ENCODE data around the gene OSBP2.

OSBP2 gene

DNA sequence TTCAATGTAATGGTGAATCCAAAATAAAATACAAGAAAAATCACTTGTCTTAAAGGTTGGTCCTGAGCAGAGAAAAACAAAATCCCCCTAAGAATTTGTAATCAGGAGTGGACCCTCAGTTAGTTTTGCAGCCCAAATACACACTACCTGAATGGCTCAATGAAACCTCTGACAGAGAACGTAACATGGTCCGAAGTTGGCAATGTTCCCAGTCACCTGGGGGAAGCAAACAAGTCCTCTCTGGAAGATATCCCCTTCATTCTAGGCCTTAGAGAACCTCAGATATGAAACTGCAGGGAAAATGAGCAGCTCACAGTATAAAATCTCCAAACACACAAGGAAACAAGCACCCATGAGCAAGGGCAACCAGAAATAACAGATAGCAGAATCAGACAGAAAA, 215.7 kb downstream of the OSBP2 start:
- DNase-seq = no peak

GRCh38 chr22:30918761-30919160, 224.1 kb downstream of the OSBP2 start:
- no peak for DNase-seq

DNA sequence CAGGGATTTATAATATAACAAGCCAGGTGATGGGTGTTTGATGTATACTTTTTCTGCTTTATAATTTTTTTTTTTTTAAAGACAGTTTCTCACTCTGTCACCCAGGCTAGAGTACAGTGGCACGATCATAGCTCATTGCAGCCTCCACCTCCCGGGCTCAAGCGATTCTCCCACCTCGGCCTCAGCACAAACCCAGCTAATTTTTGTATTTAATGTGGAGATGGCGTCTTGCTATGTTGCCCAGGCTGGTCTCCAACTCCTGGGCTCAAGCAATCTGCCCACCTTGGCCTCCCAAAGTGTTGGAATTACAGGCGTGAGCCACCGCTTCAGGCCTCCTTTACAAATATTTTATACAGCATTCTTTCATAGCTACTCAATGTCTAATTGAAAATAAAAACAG, 225.3 kb downstream of the OSBP2 start:
- no peak for DNase-seq

GRCh38 chr22:30920407-30920806, 225.7 kb downstream of the OSBP2 start:
- DNase-seq = peak; percentile 88

GRCh38 chr22:30921108-30921507, 226.4 kb downstream of the OSBP2 start:
- DNase-seq = no peak

- DNase-seq = peak; percentile 79
These were observed 227.5 kb downstream of the OSBP2 start for GRCh38 chr22:30922151-30922611.

DNA sequence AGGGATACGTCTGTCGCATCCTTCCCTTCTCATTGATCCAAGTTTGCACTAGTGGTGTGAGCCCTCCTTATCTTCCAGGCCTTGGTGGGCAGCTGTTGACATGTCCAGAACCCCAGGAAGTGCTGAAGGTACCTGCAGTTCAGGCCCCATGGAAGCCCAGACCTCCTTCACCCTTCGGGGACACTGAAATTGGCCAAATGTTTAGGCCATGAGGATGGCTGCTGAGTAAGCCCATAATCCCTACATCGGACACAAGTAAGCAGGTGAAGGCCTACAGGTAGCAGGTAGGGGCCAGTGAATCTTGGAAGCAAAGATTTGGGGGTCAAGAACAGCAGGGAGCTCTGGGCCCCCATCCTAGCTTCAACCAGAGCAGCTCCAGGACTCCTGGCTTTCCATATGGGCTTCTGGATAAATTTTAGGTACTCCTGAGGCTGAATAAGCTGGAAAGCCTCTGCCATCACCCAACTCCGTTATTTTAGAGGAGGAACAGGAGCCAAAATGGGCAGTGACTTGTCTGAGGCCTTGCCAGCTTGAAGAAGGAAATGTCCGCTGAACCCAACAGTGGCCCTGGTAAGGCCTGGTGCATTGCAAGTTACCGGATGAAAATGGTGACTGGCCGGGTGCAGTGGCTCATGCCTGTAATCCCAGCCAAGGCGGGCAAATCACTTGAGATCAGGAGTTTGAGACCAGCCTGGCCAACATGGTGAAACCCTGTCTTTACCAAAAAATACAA, 228.7 kb downstream of the OSBP2 start:
- no peak for DNase-seq

GRCh38 chr22:30925667-30926066, 231.0 kb downstream of the OSBP2 start:
- no peak for DNase-seq

DNA sequence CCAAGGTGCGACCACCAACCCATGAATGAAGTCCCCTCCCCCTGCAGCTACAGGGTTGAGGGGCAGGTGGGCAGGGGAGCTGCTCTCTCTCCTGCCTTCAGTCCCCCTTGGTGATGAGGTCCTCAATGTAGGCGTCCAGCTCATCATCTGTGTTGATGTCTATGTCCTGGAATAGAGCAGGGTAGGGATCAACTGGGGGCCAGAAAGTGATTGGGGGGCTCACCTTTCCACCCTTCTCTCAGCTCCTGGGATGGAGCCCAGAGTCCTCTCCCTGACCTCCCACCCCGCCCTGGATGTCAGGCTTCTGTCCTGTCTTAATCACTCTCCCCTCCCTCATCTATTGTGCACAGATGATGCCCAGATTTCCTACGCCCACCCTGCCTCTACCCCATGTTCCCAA, 232.0 kb downstream of the OSBP2 start:
- DNase-seq = no peak

DNA sequence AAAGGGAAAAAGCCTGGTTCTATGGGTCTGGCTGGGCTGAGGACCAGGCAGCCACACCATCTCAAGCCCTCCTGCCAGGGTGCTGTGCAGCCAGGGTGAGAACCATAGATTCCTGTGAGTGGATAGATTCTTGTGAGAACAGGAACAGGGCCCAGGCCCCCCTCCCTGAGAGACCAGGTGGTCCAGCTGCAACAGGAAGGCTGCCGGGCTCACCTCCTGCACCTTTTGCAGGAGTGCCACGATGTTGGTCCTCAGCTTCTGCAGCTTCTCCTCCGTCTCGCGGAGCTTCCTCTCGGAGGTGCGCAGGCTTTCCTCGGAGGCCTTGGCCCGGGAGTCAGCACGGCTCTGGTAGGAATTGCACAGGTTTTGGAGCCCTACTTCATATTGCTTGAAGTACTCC, 233.1 kb downstream of the OSBP2 start:
- no peak for DNase-seq

- DNase-seq = no peak
These were observed 233.7 kb downstream of the OSBP2 start for GRCh38 chr22:30928401-30928800.

GRCh38 chr22:30930228-30930627, 235.6 kb downstream of the OSBP2 start:
- DNase-seq = no peak

GRCh38 chr22:30931541-30932300, 237.0 kb downstream of the OSBP2 start:
- no peak for DNase-seq

DNA sequence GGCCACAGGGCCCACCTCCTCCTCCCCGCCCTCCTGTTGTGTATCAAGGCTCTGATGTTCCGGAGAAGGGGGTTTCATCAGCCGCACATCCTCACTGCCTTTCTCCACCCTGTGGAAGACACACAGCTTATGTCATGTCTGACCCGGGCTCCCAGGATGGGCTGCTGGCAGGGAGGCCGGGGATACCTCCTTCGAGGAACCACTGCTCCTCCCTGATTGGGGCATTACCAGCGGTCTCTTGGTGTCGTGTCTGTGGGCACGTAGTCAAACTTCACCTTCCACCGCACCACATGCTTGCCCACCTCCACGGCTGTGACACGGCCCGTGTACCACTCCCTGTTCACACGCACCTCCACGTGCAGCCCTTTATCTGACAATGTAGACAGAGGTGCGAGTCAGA, 238.0 kb downstream of the OSBP2 start:
- DNase-seq = no peak

DNA sequence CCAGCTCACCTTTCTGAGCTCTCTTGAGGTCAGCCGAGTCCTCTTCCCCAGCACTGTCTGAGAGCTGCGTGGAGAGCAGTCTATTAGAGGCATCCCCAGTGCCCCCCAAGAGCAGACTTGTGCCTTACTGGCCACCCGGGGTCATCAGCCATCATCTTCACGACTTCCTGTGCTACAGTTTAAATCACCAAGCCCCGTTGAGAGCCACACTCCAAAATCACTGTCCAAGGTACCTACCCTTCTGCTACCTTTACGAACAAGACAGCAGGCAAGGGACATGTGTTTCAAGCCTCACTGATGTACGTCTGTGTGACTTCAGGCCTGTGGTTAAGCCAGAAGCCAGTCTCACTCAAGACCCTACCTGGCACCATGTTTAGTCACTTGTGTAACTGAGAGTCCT, 238.8 kb downstream of the OSBP2 start:
- DNase-seq = no peak

DNA sequence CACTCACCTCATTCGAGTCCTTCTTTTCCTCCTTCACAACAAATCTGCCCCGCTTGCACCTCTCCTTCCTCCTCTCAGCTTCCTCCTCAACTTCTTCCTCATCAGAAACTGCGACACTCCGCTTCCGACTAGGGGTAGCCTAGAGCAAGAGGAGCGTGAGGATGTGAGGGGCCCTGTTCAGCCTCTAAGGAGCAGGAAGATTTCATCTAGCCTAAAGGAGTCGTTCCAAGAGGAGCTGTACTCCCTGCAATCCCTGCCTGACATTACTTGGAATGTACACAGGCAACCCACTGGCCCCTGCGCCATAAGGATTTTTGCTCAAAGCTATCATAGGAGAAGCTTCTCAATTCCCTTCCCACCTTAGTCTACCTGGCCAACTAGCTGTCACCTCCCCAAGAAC, 239.4 kb downstream of the OSBP2 start:
- DNase-seq = no peak

GRCh38 chr22:30940685-30941362, 246.2 kb downstream of the OSBP2 start:
- peak; percentile 39 for DNase-seq

DNA sequence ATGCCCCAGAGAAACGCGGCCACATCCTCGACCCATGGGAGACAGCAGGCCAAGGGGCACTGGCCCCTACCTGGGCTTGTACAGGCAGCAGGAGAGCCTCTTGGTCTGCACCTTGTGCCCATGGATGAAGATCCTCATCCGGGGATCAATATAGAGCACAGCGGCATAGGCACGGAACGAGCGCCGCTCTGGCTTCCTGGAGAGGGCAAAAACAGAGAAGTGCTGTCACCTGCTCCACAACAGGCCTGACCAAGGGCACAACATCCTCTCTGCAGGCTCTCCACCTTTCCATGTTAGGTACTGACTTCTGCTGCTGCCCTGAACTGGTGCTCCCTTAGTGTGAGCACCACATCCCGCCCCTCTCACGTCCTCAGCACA, 246.7 kb downstream of the OSBP2 start:
- DNase-seq = no peak

DNA sequence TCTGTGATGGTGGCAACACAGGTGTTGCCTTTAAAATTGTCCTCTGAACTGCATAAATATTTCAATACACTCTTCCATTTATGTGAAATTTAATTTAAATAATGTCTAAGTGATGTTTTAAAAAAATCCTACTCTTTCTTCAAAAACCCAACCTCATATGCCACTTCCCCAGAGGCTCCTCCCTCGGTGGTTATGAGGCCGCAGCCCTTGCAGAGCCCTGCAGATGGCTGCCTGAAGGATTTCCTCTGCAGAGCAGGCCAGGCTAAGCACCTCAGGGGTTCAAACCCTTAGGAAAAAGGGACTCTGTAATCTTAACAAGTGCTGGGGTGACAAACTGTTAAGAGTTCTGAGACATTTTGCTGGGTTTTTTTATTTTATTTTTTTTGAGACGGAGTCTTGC, 248.7 kb downstream of the OSBP2 start:
- peak; percentile 19 for DNase-seq

DNA sequence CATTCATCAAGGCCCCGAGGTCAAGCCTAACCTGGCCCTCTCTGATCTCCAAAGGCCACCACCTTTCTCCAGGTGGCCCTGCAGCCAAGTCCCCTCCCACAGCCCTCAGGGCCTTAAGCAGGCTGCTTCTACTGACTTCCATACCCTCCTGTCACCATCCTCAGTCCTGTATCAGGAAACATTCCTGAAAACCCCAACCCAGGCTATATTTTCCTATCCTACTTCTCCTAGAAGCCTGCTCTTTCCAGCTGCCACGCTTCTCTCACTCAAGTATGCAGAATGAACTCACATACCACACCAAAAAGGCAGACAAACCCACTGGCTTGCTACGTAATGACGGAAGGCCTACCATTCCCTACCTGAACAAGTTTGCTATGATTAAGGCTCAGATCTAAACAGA, 250.3 kb downstream of the OSBP2 start:
- DNase-seq = no peak

DNA sequence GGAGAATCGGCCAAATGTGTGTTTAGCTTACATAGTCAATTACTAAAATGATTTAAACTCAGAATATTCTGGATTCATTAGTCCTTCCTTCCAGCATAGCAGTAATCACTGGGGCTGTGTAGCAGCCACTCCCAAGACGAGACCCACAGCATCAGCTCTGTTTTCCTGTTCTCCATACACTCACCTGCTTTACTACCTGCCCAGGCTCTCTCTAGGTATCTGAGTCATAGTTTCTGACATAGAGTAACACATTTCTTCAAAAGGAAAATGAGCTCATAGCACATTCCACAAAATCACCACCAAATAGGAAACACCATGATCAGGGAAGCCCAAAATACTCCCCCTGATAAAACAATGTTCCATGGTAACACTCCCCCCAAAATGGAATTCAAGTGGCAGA, 251.0 kb downstream of the OSBP2 start:
- DNase-seq = no peak

GRCh38 chr22:30946354-30946753, 251.7 kb downstream of the OSBP2 start:
- no peak for DNase-seq

DNA sequence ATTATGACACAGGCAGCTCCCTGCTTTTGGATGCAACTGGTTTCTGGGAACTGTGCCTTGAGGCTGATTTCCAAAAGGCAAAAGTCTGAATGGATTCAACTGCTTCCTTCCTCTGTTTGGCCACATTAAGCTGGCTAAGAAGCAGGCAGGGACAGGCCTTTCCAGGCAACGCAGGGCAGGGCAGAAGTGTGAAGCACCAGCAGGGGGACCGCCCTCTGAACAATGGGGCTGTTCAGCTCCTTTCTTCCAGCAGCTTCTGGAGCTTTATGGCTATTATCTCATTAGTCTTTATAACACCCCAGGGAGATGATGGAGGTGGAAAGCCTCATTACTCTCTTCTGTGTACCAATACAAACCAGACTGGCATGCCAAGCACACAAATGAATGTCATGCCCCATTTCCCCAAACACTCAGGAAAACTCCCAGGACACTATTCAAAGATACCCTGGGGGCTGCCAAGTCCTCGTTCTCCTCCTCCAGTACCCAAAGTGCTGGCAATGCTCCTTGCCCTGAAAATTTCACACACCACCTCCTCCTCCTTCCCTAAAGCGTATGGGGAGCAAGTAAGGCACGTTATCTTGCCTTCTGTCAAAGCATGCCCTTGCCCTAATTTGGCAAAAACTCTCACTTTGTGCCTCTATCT, 252.6 kb downstream of the OSBP2 start:
- DNase-seq = no peak

All from stimulated activated CD4-positive, alpha-beta T cell treated with anti-CD3 and anti-CD28 coated beads, Interleukin-12 subunit alpha, Interleukin-12 subunit beta, amount 100 ng/mL, for 4 hours (primary cell).